Measurements from ENCODE around the gene ABCG1.

ABCG1 gene

DNA sequence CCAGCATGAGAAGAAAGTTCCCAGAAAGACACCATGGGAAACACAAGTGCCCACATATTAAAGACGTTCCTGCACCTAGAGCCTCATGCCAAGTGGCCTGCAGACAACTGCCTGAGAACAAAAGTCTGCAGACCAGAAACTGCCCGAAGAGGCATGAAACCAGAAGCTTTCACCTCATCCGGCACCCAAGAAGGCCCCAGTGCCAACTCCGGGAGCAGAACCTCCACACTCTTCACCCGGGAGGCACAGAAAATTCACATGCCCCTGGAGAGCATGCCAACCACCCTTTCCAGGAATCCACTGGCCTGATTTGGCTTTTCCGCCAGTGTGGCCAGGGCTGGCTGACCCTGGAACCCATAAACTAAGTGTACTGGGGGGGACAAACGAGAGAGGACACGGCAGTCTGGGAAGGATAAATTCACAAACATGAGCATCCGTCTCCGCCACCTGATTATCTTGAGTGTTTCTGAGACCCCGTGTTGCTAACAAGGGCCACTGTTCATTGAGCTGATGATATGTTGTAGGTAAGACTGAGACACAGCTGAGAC, 125.1 kb downstream of the ABCG1 start:
- DNase-seq (ENCODE audit: low read depth in 1 of 2, low spot score in 1 of 2): no peak

DNA sequence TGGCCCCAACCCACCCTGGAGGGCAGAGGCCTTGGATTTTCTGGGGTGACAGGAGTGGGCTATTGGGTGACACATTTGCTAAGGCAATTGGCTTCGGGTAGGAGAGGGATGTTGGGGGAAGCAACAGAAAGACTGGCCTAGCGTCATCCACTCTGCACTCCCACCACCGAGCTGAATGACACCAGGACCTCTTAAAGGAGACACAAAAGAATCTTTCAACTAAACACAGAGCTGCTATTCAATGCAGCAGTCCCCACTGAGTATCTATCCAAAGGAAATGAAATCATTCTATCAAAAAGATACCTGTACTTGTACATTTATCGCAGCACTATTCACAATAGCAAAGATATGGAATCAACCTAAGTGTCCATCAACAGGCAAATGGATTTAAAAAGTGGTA, 125.7 kb downstream of the ABCG1 start:
- DNase-seq (ENCODE audit: low read depth in 1 of 2, low spot score in 1 of 2): no peak

DNA sequence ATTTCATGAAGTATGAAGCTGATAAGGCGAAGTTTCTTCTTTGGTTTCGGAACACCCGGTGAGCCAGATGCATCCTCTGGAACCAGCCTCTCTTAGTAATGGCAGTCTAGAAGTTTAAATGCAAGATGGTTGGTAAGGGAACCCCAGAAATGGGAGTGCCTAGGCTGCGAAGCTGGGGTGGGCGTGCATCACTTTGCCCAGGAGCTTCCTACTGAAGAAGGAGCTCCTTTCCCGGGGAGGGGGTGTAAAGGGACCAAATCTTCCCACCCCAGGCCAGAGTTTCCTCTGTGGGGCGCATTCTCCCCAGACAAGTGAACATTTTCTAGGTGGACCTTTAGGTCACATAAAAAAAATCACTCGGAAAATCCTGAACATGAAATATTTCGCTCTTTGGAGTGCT, 127.5 kb downstream of the ABCG1 start:
- DNase-seq (ENCODE audit: low read depth in 1 of 2, low spot score in 1 of 2): no peak
